Measurements from ENCODE around the gene PEAK1. TPM values are rescaled to one million over a fixed set of nuclear protein-coding genes. Genes with fewer than 3 reads are reported as not detected.
"Not testable (repeated sequence)": the region's sequence is repeated elsewhere in the genome, so short reads cannot be mapped to it uniquely, and the experiment has no call there.

PEAK1 gene
- total RNA-seq, 1 donor from 2014 or later = 99.7 TPM

GRCh38 chr15:77225646-77226045 is 194.3 kb downstream of the PEAK1 start:
- no peak for DNase-seq

- DNase-seq = no peak
Measured at GRCh38 chr15:77225088-77225487, 194.8 kb downstream of the PEAK1 start.

- DNase-seq = no peak
Measured at GRCh38 chr15:77224352-77224751, 195.6 kb downstream of the PEAK1 start.

GRCh38 chr15:77221708-77222107 is 198.2 kb downstream of the PEAK1 start:
- no peak for DNase-seq

GRCh38 chr15:77221174-77221573 is 198.7 kb downstream of the PEAK1 start:
- no peak for DNase-seq

GRCh38 chr15:77219841-77220240 is 200.1 kb downstream of the PEAK1 start:
- DNase-seq = no peak

- DNase-seq = no peak
Measured at GRCh38 chr15:77209221-77209620, 210.7 kb downstream of the PEAK1 start.

GRCh38 chr15:77208241-77208640 is 211.7 kb downstream of the PEAK1 start:
- DNase-seq = no peak

GRCh38 chr15:77201665-77202064 is 218.2 kb downstream of the PEAK1 start:
- DNase-seq = no peak

GRCh38 chr15:77196381-77196780 is 223.5 kb downstream of the PEAK1 start:
- DNase-seq = no peak

- no peak for DNase-seq
Measured at GRCh38 chr15:77195586-77195985, 224.3 kb downstream of the PEAK1 start.

- no peak for DNase-seq
Measured at GRCh38 chr15:77192451-77192850, 227.5 kb downstream of the PEAK1 start.

- no peak for DNase-seq
Measured at GRCh38 chr15:77191230-77191834, 228.6 kb downstream of the PEAK1 start.

- DNase-seq = peak; percentile 64
Measured at GRCh38 chr15:77187751-77188464, 232.0 kb downstream of the PEAK1 start.

- DNase-seq = no peak
Measured at GRCh38 chr15:77186594-77187011, 233.3 kb downstream of the PEAK1 start.

GRCh38 chr15:77185242-77185785 is 234.6 kb downstream of the PEAK1 start:
- no peak for DNase-seq

- DNase-seq = not testable (repeated sequence)
Measured at GRCh38 chr15:77184352-77184751, 235.6 kb downstream of the PEAK1 start.

GRCh38 chr15:77183066-77183465 is 236.8 kb downstream of the PEAK1 start:
- DNase-seq = no peak

GRCh38 chr15:77181305-77182074 is 238.4 kb downstream of the PEAK1 start:
- no peak for DNase-seq

GRCh38 chr15:77180757-77181156 is 239.1 kb downstream of the PEAK1 start:
- no peak for DNase-seq

- DNase-seq = no peak
Measured at GRCh38 chr15:77180270-77180669, 239.6 kb downstream of the PEAK1 start.

GRCh38 chr15:77179541-77179998 is 240.3 kb downstream of the PEAK1 start:
- DNase-seq = no peak

- DNase-seq = no peak
Measured at GRCh38 chr15:77178411-77178810, 241.5 kb downstream of the PEAK1 start.
